ENCODE results near the gene BAHCC1. TPM values are rescaled to one million over a fixed set of nuclear protein-coding genes. Genes with fewer than 3 reads are reported as not detected.

Gene BAHCC1
- total RNA-seq, 2 experiments from 2014 or later, result 0.40 to 0.65 TPM

DNA sequence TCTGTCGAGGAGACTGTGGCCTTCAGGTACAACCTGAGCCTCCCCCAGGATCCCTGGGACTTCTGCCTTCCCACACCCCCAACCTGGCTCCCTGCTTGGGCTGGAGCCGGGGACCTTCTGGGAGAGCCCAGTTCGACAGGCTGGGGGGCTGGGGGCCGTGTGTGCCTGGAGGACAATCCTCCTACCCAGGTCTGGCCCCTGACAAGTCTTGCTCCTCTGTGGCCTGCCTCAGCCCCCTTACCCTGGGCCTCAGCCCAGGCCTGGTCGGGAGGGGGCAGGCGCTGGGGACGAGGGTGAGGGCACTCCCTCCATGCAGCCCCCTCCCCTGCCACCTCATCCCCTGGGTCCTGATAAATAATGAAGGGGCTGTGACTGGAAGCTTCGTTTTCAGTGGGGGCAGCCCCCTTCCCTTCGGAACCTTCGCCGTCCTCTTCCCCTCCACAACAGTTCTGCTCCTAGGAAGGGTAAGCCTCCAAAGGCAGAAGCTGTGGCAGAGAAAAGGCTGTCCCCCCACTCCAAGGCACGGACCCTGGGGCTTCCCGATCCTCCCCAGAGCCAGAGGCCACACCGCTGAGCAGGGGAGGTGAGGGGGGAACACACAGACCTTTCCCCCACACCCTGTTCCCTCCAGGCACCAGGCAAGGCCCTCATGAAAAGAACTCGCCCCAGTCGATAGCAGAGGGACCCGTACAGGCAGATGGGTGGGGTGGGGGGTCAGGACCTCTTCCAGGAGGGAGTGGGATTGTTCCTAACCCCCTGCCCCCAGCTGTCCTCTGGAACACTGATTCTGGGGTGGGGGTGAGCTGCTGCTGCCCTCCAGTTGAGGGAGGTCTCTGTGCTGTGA lies 5.0 kb upstream of the BAHCC1 start:
- no peak for DNase-seq
- ChIA-PET POLR2A (interaction anchor here (0.7 kb wide), 1 partner anchor 67 kb away, joined by 3 read pairs; no protein-coding TSS in a partner anchor), CTCF (no interaction called here)

GRCh38 chr17:81390873-81391255 lies 4.4 kb upstream of the BAHCC1 start:
- H3K27ac Mint-ChIP-seq, result no peak overlapping the region
- TF ChIP-seq, protein P1, sequence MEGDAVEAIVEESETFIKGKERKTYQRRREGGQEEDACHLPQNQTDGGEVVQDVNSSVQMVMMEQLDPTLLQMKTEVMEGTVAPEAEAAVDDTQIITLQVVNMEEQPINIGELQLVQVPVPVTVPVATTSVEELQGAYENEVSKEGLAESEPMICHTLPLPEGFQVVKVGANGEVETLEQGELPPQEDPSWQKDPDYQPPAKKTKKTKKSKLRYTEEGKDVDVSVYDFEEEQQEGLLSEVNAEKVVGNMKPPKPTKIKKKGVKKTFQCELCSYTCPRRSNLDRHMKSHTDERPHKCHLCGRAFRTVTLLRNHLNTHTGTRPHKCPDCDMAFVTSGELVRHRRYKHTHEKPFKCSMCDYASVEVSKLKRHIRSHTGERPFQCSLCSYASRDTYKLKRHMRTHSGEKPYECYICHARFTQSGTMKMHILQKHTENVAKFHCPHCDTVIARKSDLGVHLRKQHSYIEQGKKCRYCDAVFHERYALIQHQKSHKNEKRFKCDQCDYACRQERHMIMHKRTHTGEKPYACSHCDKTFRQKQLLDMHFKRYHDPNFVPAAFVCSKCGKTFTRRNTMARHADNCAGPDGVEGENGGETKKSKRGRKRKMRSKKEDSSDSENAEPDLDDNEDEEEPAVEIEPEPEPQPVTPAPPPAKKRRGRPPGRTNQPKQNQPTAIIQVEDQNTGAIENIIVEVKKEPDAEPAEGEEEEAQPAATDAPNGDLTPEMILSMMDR (IDR thresholded peaks at IDR 0.05), result no peak
- no peak for ATAC-seq
- H3K4me1 Mint-ChIP-seq (ENCODE audit: low read depth), result peaks cover 15% of the 10 kb centered on the region
- intact Hi-C loops (cut with micrococcal nuclease), result no loop called here
- no peak for DNase-seq
- CTCF ChIA-PET, result no interaction called here
- no peaks in the 10 kb centered on the region for H3K9me3 Mint-ChIP-seq
- H3K4me3 Mint-ChIP-seq, result no peak overlapping the region
- POLR2A ChIA-PET, result interaction anchor here (0.7 kb wide), 1 partner anchor 68 kb away, joined by 3 read pairs; no protein-coding TSS in a partner anchor
- peaks cover 61% of the 10 kb centered on the region for H3K27me3 Mint-ChIP-seq
- no peaks in the 10 kb centered on the region for H3K36me3 Mint-ChIP-seq (ENCODE audit: low read depth)

More for the DNA sequence above, 5.0 kb upstream of the BAHCC1 start:
- peaks cover 62% of the 10 kb centered on the region for H3K27me3 Mint-ChIP-seq
- no peaks in the 10 kb centered on the region for H3K9me3 Mint-ChIP-seq
- TF ChIP-seq, protein P1 (IDR thresholded peaks at IDR 0.05), result no peak
- no peak overlapping the region for H3K27ac Mint-ChIP-seq
- no peaks in the 10 kb centered on the region for H3K36me3 Mint-ChIP-seq (ENCODE audit: low read depth)
- ATAC-seq, result no peak
- no peak overlapping the region for H3K4me3 Mint-ChIP-seq
- H3K4me1 Mint-ChIP-seq (ENCODE audit: low read depth), result peaks cover 10% of the 10 kb centered on the region
- intact Hi-C loops (cut with micrococcal nuclease), result no loop called here

- Mint-ChIP-seq H3K4me1 (ENCODE audit: low read depth) (peaks cover 15% of the 10 kb centered on the region), H3K4me3 (no peak overlapping the region), H3K27ac (no peak overlapping the region), H3K36me3 (ENCODE audit: low read depth) (no peaks in the 10 kb centered on the region), H3K27me3 (peaks cover 56% of the 10 kb centered on the region), H3K9me3 (no peaks in the 10 kb centered on the region)
- ChIA-PET POLR2A (no interaction called here), CTCF (no interaction called here)
- intact Hi-C loops (cut with micrococcal nuclease), result no loop called here
- DNase-seq (no peak), ATAC-seq (no peak)
- TF ChIP-seq, protein P1 (IDR thresholded peaks at IDR 0.05), result no peak
These were observed 3.8 kb upstream of the BAHCC1 start for GRCh38 chr17:81391293-81391935.

- TF ChIP-seq, protein P1 (IDR thresholded peaks at IDR 0.05), result no peak
- Mint-ChIP-seq H3K9me3 (no peaks in the 10 kb centered on the region), H3K4me1 (ENCODE audit: low read depth) (peaks cover 13% of the 10 kb centered on the region), H3K27me3 (peaks cover 58% of the 10 kb centered on the region), H3K27ac (no peak overlapping the region), H3K4me3 (no peak overlapping the region), H3K36me3 (ENCODE audit: low read depth) (no peaks in the 10 kb centered on the region)
- intact Hi-C loops (cut with micrococcal nuclease), result no loop called here
- POLR2A ChIA-PET, result no interaction called here
- ATAC-seq, result no peak
- CTCF ChIA-PET, result interaction anchor here (0.6 to 1.0 kb wide), 2 partner anchors 14 to 93 kb away, joined by 3 read pairs; no protein-coding TSS in a partner anchor
- no peak for DNase-seq
These were observed 3.0 kb upstream of the BAHCC1 start for GRCh38 chr17:81391936-81392908.
